Measurements from ENCODE around the gene WDR4. TPM values are rescaled to one million over a fixed set of nuclear protein-coding genes. Genes with fewer than 3 reads are reported as not detected.

The WDR4 gene
- total RNA-seq, 3 donors from 2014 or later: 16.1 to 16.7 (median 16.5) TPM

DNA sequence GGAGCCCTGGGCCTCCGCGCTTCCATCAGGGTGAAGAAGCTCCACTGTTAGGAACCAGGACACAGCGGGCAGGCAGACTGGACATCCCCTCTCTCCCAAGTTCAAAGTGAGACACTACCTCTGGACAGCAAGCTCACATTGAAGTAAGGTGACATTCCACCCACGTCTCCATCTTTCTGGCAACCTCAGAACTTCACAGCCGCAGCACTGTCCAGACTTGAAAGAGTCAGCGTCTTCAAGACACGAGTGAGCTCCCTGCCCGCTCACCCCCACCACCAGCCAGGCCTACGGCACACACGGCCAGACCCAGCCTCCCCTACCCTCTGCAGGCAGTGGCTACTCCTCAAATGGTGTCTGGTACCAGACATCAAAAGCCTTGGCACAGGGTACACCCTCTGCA, 11.1 kb downstream of the WDR4 start:
- intact Hi-C loops (cut with DNase I, micrococcal nuclease): no loop called here

DNA sequence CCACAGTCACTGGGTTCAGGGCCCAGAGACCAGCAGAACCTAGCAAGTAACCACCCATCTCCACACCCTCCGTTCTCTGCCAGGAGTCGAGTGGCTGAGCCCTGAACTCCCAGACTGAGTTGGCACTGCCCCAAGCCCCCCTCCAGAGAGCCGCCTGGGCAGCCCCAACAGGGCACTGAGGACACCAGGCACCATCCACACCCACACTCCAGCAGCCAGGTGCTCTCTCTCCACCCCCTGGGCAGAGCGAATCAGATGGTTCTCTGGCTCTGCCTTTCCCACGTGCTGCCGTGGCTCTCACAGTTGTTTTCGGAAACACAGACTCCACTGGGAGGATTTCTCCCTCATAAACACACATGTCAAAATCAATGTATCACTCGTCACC, 13.6 kb downstream of the WDR4 start:
- no peaks in the 10 kb centered on the region for H3K36me3 ChIP-seq (ENCODE audit: low read depth)
- H3K4me1 ChIP-seq (ENCODE audit: low read depth): no peaks in the 10 kb centered on the region
- no peaks in the 10 kb centered on the region for H3K9me3 ChIP-seq
- no peak for ATAC-seq
- DNase-seq: no peak
- H3K4me3 ChIP-seq: no peak overlapping the region
- TF ChIP-seq, protein P1, sequence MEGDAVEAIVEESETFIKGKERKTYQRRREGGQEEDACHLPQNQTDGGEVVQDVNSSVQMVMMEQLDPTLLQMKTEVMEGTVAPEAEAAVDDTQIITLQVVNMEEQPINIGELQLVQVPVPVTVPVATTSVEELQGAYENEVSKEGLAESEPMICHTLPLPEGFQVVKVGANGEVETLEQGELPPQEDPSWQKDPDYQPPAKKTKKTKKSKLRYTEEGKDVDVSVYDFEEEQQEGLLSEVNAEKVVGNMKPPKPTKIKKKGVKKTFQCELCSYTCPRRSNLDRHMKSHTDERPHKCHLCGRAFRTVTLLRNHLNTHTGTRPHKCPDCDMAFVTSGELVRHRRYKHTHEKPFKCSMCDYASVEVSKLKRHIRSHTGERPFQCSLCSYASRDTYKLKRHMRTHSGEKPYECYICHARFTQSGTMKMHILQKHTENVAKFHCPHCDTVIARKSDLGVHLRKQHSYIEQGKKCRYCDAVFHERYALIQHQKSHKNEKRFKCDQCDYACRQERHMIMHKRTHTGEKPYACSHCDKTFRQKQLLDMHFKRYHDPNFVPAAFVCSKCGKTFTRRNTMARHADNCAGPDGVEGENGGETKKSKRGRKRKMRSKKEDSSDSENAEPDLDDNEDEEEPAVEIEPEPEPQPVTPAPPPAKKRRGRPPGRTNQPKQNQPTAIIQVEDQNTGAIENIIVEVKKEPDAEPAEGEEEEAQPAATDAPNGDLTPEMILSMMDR (IDR thresholded peaks at IDR 0.05): no peak
- intact Hi-C loops (cut with DNase I, micrococcal nuclease): no loop called here

More for the DNA sequence above, 11.1 kb downstream of the WDR4 start:
- Histone ChIP-seq H3K9me3 (no peaks in the 10 kb centered on the region), H3K36me3 (ENCODE audit: low read depth) (peaks cover 4% of the 10 kb centered on the region), H3K4me1 (ENCODE audit: low read depth) (no peaks in the 10 kb centered on the region), H3K4me3 (no peak overlapping the region)
- DNase-seq (no peak), ATAC-seq (no peak)
- TF ChIP-seq, protein P1 (IDR thresholded peaks at IDR 0.05): no peak

DNA sequence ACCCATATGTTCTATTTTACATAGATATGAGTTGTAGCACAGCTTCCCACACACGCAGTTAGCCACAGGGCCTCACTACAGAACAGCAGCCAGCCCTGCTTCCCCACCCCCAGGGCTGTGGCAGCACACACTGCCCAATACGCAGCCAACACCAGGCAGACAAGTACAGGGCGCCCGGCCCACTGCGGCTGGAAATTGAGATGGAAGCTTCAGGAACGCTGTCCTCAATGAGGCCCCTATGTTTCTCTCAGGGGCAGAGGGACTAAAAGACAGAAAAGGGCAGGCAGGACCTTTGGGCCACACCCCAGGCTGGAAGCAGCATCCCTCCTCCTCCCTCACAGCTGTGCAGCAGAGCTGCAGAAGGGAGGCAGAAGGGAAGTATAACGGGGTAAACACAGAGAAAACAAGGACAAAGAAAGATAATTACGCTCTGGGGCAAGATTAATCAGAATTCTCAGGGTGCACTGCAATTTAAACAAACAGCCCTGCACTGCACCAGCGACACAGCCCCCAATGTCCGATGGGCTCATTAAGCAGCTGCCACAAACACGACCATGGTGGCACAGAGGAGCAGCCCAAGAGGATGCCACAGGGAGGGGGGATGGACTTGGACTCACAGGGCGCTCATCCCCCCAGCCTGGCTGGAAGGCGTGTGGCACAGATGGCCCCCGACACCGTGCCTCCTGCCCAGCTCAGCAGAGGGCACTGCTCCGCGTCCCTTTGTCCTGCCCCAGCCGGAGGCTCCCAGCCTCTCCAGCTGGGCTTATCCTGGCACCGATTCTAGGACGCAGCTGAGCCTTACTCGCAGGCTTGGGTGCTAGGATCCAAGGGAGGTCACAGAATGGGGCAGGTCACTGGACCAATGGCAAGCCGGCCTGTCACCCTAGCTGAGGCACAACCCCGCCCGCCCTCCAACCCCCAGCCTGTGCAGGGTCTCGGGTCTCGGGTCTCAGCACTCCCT, 14.2 kb downstream of the WDR4 start:
- no peak for ATAC-seq
- DNase-seq: no peak

DNA sequence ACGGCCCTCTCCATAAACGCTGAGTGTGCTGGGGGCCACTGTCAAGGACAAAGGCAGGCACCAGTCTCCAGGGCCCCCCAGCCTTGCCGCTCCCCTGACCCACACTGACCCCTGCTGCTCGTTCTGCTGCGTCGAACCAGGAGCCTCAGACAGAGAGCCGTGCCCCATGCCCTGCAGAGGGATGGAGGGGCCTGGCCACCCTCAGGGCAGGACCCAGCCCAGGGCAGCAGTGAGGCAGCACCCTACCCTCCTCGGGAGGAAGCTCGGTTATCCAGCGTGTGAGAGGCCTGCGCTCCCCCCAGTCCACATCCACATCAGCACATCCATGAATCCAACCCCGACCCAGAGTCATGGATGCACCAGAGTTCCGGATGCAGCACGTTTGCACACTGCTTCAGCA, 15.1 kb downstream of the WDR4 start:
- DNase-seq (no peak), ATAC-seq (no peak)
- no peaks in the 10 kb centered on the region for H3K36me3 ChIP-seq (ENCODE audit: low read depth)
- intact Hi-C loops (cut with DNase I, micrococcal nuclease): no loop called here
- no peaks in the 10 kb centered on the region for H3K4me1 ChIP-seq (ENCODE audit: low read depth)
- H3K9me3 ChIP-seq: no peaks in the 10 kb centered on the region
- TF ChIP-seq, protein P1 (IDR thresholded peaks at IDR 0.05): no peak
- no peak overlapping the region for H3K4me3 ChIP-seq

More for the DNA sequence above, 14.2 kb downstream of the WDR4 start:
- intact Hi-C loops (cut with DNase I, micrococcal nuclease): no loop called here
- Histone ChIP-seq H3K36me3 (ENCODE audit: low read depth) (no peaks in the 10 kb centered on the region), H3K4me1 (ENCODE audit: low read depth) (no peaks in the 10 kb centered on the region), H3K4me3 (no peak overlapping the region), H3K9me3 (no peaks in the 10 kb centered on the region)
- TF ChIP-seq, protein P1 (IDR thresholded peaks at IDR 0.05): no peak

DNA sequence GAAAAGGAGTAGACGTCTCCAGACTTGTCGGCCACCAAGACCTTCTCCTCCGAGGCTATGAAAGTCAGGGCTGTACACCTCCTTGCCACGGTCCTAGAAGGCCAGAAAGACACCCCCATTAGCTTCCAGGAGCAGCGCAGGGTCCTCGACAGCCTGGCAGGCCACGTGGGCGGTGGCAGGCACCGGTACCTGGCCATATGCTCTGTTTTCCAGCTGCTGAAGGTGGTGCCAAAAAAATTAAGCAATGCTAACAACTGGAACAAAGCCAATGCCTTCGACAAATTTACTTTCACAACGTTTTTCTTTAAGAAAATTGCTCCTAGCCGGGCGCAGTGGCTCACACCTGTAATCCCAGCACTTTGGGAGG, 15.9 kb downstream of the WDR4 start:
- H3K9me3 ChIP-seq: no peaks in the 10 kb centered on the region
- ATAC-seq (no peak), DNase-seq (no peak)
- no peak overlapping the region for H3K4me3 ChIP-seq
- H3K4me1 ChIP-seq (ENCODE audit: low read depth): no peaks in the 10 kb centered on the region
- no peaks in the 10 kb centered on the region for H3K36me3 ChIP-seq (ENCODE audit: low read depth)
- intact Hi-C loops (cut with DNase I, micrococcal nuclease): no loop called here
- TF ChIP-seq, protein P1 (IDR thresholded peaks at IDR 0.05): no peak
